ENCODE results near the gene COPG2. TPM values are rescaled to one million over a fixed set of nuclear protein-coding genes. Genes with fewer than 3 reads are reported as not detected.

Gene COPG2
- polyA plus RNA-seq, 1 of the 3 experiments (the other 2 are of a cell fraction): 44.3 TPM

DNA sequence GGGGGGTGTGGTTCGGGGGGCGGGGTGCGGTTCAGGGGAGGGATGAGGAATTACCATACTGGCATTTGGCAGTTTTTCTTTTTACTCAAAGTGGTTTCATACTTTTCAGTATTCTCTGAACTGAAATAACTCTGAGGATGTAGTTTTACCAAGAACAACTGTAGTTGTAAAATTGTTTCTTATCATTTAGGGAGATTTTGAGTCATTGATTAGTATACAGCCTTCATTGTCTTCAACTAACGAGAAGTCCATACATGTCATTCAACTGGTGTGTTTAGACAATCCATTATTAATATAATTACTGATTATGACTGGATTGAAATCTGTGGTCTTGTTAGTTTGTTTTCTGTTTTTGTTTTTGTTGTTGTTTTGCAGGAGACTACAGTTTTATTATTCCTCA, 40.8 kb downstream of the COPG2 start:
- DNase-seq: no peak
- H3K4me3 ChIP-seq (ENCODE audit: low read depth in 2 of 2, low read length in 1 of 2): no peak overlapping the region
- no peak for TF ChIP-seq RFX5 (IDR thresholded peaks at IDR 0.05; ENCODE audit: low read length)
- H3K4me1 ChIP-seq (ENCODE audit: control insufficient read depth in 1 of 2, insufficient read depth in 2 of 2, low read depth in 1 of 2, low read length in 1 of 2): no peaks in the 10 kb centered on the region
- POLR2A ChIA-PET: no interaction called here
- H3K9me3 ChIP-seq: peaks cover 15% of the 10 kb centered on the region
- H3K27me3 ChIP-seq (ENCODE audit: insufficient read depth): no peaks in the 10 kb centered on the region
- H3K9me2 ChIP-seq: peaks cover 7% of the 10 kb centered on the region; the same call in 1 of the 2 replicates
- WGBS (ENCODE audit: low lambda C conversion rate): 94% methylated on average over 4 of the region's 4 CpGs
- peaks cover 7% of the 10 kb centered on the region for H3F3A ChIP-seq (replicated peaks; ENCODE audit: insufficient read depth)
- no peak overlapping the region for H3K9ac ChIP-seq
- no peaks in the 10 kb centered on the region for H3K79me2 ChIP-seq (ENCODE audit: insufficient read depth)
- peaks cover 0 to 20% of the 10 kb centered on the region in 2 experiments for H3K36me3 ChIP-seq (replicated peaks in 1 of 2; ENCODE audit: control insufficient read depth in 1 of 2, insufficient read depth in 2 of 2, low read length in 1 of 2)
- no peak overlapping the region for H2AFZ ChIP-seq (ENCODE audit: low read depth)
- H4K20me1 ChIP-seq (ENCODE audit: insufficient read depth): no peaks in the 10 kb centered on the region
- no peak overlapping the region for H3K27ac ChIP-seq (ENCODE audit: low read depth in 2 of 2, low read length in 1 of 2)
- CTCF ChIA-PET: no interaction called here
- H3K4me2 ChIP-seq: no peak overlapping the region

DNA sequence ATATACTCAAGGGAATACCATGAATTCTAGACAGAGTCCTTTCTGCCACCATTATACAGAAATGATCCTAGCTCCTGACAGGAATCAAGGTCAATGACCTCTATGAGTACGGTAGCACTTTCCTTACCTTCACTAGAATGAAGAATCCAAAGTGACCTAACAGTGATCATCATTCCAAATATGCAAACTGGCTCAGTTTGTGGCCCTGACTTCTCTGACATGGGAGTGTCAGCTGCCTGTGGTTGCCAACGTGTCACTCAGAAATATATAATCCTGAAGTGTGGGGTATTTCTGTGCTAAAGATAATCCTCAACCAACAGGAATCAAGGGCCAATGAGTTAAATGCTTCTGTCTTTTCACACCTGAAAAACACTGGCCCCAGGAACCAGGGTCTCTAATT, 45.7 kb downstream of the COPG2 start:
- Histone ChIP-seq H4K20me1 (ENCODE audit: insufficient read depth) (no peaks in the 10 kb centered on the region), H3K27ac (ENCODE audit: low read depth in 2 of 2, low read length in 1 of 2) (no peak overlapping the region), H3K27me3 (ENCODE audit: insufficient read depth) (no peaks in the 10 kb centered on the region), H3K4me3 (ENCODE audit: low read depth in 2 of 2, low read length in 1 of 2) (no peak overlapping the region), H3K9me2 (no peaks in the 10 kb centered on the region), H2AFZ (ENCODE audit: low read depth) (no peak overlapping the region), H3K4me1 (ENCODE audit: control insufficient read depth in 1 of 2, insufficient read depth in 2 of 2, low read depth in 1 of 2, low read length in 1 of 2) (no peaks in the 10 kb centered on the region), H3F3A (replicated peaks; ENCODE audit: insufficient read depth) (no peaks in the 10 kb centered on the region), H3K9me3 (peaks cover 10% of the 10 kb centered on the region), H3K79me2 (ENCODE audit: insufficient read depth) (no peaks in the 10 kb centered on the region), H3K36me3 (replicated peaks in 1 of 2; ENCODE audit: control insufficient read depth in 1 of 2, insufficient read depth in 2 of 2, low read length in 1 of 2) (peaks cover 6 to 28% of the 10 kb centered on the region in 2 experiments), H3K4me2 (no peak overlapping the region), H3K9ac (no peak overlapping the region)
- ChIA-PET POLR2A (no interaction called here), CTCF (interaction anchor here (1.3 kb wide), 1 partner anchor 55 kb away, joined by 3 read pairs; no protein-coding TSS in a partner anchor)
- WGBS (ENCODE audit: low lambda C conversion rate): 95% methylated on average over 2 of the region's 2 CpGs
- TF ChIP-seq, protein P1, sequence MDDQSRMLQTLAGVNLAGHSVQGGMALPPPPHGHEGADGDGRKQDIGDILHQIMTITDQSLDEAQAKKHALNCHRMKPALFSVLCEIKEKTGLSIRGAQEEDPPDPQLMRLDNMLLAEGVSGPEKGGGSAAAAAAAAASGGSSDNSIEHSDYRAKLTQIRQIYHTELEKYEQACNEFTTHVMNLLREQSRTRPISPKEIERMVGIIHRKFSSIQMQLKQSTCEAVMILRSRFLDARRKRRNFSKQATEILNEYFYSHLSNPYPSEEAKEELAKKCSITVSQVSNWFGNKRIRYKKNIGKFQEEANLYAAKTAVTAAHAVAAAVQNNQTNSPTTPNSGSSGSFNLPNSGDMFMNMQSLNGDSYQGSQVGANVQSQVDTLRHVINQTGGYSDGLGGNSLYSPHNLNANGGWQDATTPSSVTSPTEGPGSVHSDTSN (IDR thresholded peaks at IDR 0.05): no peak
- TF ChIP-seq, protein P2, sequence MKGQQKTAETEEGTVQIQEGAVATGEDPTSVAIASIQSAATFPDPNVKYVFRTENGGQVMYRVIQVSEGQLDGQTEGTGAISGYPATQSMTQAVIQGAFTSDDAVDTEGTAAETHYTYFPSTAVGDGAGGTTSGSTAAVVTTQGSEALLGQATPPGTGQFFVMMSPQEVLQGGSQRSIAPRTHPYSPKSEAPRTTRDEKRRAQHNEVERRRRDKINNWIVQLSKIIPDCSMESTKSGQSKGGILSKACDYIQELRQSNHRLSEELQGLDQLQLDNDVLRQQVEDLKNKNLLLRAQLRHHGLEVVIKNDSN (IDR thresholded peaks at IDR 0.05; ENCODE audit: borderline replicate concordance, low read depth): no peak
- TF ChIP-seq FOXM1 (IDR thresholded peaks at IDR 0.05; ENCODE audit: low read depth) (no peak), CHD2 (IDR thresholded peaks at IDR 0.05; ENCODE audit: low read length, partially characterized antibody) (no peak), JUND (IDR thresholded peaks at IDR 0.05) (no peak), EP300 (IDR thresholded peaks at IDR 0.05; ENCODE audit: borderline replicate concordance in 1 of 2, low read depth in 1 of 2, low read length in 1 of 2) (no peak)
- TF ChIP-seq, protein P3, sequence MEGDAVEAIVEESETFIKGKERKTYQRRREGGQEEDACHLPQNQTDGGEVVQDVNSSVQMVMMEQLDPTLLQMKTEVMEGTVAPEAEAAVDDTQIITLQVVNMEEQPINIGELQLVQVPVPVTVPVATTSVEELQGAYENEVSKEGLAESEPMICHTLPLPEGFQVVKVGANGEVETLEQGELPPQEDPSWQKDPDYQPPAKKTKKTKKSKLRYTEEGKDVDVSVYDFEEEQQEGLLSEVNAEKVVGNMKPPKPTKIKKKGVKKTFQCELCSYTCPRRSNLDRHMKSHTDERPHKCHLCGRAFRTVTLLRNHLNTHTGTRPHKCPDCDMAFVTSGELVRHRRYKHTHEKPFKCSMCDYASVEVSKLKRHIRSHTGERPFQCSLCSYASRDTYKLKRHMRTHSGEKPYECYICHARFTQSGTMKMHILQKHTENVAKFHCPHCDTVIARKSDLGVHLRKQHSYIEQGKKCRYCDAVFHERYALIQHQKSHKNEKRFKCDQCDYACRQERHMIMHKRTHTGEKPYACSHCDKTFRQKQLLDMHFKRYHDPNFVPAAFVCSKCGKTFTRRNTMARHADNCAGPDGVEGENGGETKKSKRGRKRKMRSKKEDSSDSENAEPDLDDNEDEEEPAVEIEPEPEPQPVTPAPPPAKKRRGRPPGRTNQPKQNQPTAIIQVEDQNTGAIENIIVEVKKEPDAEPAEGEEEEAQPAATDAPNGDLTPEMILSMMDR (IDR thresholded peaks at IDR 0.05): no peak
- no peak for DNase-seq

Data from SK-N-SH (cell line).